Measurements from ENCODE around the gene FGFBP2.

Gene FGFBP2

DNA sequence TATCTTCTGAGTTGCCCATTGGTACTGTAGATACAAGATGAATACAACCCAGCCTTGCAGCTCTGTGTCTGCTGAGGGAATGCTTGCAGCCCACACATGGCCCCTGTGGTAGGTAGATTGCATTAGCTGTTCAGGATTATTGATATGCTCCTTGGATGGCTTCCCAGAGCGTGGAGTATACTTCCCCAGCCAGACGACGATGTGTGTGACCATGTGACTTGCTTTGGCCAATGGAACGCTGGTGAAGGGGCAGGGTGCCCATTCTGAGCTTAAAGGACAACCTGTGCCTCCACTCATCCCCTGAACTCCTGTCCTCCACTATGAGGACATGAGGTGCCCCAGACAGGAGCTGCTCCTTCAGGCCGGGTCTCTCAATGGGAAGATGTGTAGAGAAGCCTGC lies 23.9 kb upstream of the FGFBP2 start:
- H3K9me3 Mint-ChIP-seq: no peaks in the 10 kb centered on the region
- no peaks in the 10 kb centered on the region for H3K36me3 Mint-ChIP-seq (ENCODE audit: low read depth)
- H3K4me3 Mint-ChIP-seq: no peak overlapping the region
- DNase-seq: no peak
- peaks cover 9% of the 10 kb centered on the region for H3K27me3 Mint-ChIP-seq
- H3K4me1 Mint-ChIP-seq (ENCODE audit: low read depth): peaks cover 7% of the 10 kb centered on the region
- H3K27ac Mint-ChIP-seq: no peak overlapping the region

DNA sequence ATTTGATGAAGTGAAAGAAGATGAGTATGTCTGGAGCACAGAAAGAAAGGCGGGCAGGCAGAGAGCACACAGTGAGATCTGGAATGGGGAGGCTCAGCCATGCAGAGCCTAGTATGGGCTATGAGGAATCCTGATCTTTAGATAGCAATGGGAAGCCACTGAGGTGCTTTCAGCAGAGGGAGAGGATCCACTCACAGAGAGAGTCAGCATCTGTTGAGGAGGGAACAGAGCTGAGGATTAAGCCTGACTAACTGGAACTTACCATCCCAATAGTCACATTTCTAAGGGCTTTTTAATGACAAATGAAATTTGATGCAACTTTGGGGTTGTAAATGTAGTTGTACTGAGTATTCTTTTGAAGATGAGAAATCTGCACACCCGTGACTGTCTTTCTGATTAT lies 20.6 kb upstream of the FGFBP2 start:
- Mint-ChIP-seq H3K27ac (no peak overlapping the region), H3K27me3 (no peaks in the 10 kb centered on the region), H3K9me3 (no peaks in the 10 kb centered on the region), H3K4me1 (ENCODE audit: low read depth) (no peaks in the 10 kb centered on the region), H3K36me3 (ENCODE audit: low read depth) (no peaks in the 10 kb centered on the region), H3K4me3 (no peak overlapping the region)
- no peak for DNase-seq

- Mint-ChIP-seq H3K36me3 (ENCODE audit: low read depth) (no peaks in the 10 kb centered on the region), H3K4me1 (ENCODE audit: low read depth) (no peaks in the 10 kb centered on the region), H3K9me3 (no peaks in the 10 kb centered on the region), H3K27ac (no peak overlapping the region), H3K4me3 (no peak overlapping the region), H3K27me3 (no peaks in the 10 kb centered on the region)
- DNase-seq: no peak
Measured at GRCh38 chr4:15982842-15983524, 20.0 kb upstream of the FGFBP2 start.

DNA sequence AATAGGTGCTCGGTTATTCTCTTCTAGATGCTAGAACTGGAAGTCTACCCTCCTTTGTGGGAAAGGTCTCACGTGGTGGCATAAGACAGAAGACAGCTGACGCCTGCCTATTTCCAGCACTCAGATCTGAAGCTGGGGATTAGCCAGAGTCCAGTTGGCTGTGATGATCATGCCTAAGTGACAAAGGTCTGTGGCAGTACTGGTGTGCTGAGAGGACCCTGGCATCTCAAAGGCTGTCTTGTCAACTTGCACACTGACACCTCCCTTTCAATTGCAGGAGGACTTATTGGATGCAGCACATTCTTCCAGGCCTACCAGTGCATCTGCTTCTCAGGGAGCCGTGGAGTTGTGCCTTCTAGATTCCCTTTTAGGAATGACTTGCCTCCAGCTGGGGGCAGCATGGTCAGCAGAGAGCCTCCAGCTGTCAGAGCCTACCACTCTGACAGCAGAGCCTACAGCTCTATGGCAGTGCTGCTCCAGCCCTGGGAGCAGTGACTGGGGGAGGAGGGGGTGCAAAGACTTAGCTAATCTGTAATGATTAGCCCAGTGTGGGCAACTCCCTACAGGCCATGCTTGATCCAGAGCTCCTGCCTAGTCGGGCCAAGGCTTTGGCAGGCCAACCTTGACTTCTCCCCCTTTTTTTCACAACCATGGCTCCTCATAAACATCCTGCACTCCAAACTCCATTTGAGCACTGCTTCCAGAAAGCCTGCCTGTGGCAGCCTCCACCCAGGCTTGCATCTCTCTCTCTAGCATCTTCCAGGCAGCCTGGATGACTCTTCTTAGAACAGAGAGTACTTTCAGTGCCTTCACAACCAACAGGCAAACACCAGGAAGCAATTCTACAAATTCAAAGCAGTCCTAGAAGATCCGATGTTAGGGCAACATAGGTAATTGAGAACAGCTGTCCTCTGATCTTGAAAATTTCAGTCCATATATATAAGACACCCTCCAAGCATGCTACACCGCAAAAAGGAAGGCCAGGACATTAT lies 13.8 kb upstream of the FGFBP2 start:
- no peaks in the 10 kb centered on the region for H3K36me3 Mint-ChIP-seq (ENCODE audit: low read depth)
- H3K4me1 Mint-ChIP-seq (ENCODE audit: low read depth): no peaks in the 10 kb centered on the region
- peaks cover 15% of the 10 kb centered on the region for H3K27me3 Mint-ChIP-seq
- no peak overlapping the region for H3K4me3 Mint-ChIP-seq
- no peaks in the 10 kb centered on the region for H3K9me3 Mint-ChIP-seq
- H3K27ac Mint-ChIP-seq: no peak overlapping the region
- DNase-seq: no peak

- no peak for DNase-seq
- H3K4me3 Mint-ChIP-seq: no peak overlapping the region
- peaks cover 3% of the 10 kb centered on the region for H3K9me3 Mint-ChIP-seq
- no peaks in the 10 kb centered on the region for H3K36me3 Mint-ChIP-seq (ENCODE audit: low read depth)
- H3K4me1 Mint-ChIP-seq (ENCODE audit: low read depth): no peaks in the 10 kb centered on the region
- no peak overlapping the region for H3K27ac Mint-ChIP-seq
- H3K27me3 Mint-ChIP-seq: peaks cover 17% of the 10 kb centered on the region
Measured at GRCh38 chr4:15971068-15971801, 8.3 kb upstream of the FGFBP2 start.

GRCh38 chr4:15968551-15969300 lies 5.8 kb upstream of the FGFBP2 start:
- Mint-ChIP-seq H3K27ac (no peak overlapping the region), H3K27me3 (peaks cover 18% of the 10 kb centered on the region)

DNA sequence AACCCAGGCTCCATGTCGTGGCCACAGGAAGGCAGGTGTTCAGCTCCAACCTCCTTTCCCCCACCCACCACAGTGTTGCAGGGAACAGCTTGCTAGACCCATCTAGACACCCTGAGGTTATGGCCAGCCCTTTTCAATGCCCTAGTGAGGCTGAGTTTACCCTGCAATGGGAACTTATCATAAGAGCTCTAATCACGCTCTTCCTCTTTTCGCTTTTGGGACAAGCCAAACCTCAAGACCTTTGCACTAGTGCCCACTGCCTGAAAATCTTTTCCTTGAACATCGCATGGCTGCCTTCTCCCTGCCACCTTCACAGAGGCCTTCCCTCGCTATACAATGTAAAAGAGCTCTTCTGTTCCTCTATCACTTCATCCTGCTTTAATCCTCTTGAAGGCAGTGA lies 2.4 kb upstream of the FGFBP2 start:
- H3K27ac Mint-ChIP-seq: no peak overlapping the region
- H3K9me3 Mint-ChIP-seq: peaks cover 4% of the 10 kb centered on the region
- H3K4me1 Mint-ChIP-seq (ENCODE audit: low read depth): peaks cover 31% of the 10 kb centered on the region
- DNase-seq: no peak
- no peaks in the 10 kb centered on the region for H3K36me3 Mint-ChIP-seq (ENCODE audit: low read depth)
- peaks cover 11% of the 10 kb centered on the region for H3K27me3 Mint-ChIP-seq
- H3K4me3 Mint-ChIP-seq: no peak overlapping the region

More at GRCh38 chr4:15968551-15969300, 5.8 kb upstream of the FGFBP2 start:
- Mint-ChIP-seq H3K4me3 (no peak overlapping the region), H3K36me3 (ENCODE audit: low read depth) (no peaks in the 10 kb centered on the region), H3K4me1 (ENCODE audit: low read depth) (peaks cover 5% of the 10 kb centered on the region), H3K9me3 (peaks cover 4% of the 10 kb centered on the region)
- no peak for DNase-seq

- Mint-ChIP-seq H3K36me3 (ENCODE audit: low read depth) (no peaks in the 10 kb centered on the region), H3K9me3 (peaks cover 4% of the 10 kb centered on the region), H3K4me3 (no peak overlapping the region), H3K4me1 (ENCODE audit: low read depth) (peaks cover 31% of the 10 kb centered on the region), H3K27ac (peak overlapping the region; percentile 29), H3K27me3 (peaks cover 11% of the 10 kb centered on the region)
- DNase-seq: no peak
Measured at GRCh38 chr4:15964159-15964558, 1.2 kb upstream of the FGFBP2 start.

GRCh38 chr4:15963576-15963975 lies 601 bp upstream of the FGFBP2 start:
- peak; percentile 58 for DNase-seq

DNA sequence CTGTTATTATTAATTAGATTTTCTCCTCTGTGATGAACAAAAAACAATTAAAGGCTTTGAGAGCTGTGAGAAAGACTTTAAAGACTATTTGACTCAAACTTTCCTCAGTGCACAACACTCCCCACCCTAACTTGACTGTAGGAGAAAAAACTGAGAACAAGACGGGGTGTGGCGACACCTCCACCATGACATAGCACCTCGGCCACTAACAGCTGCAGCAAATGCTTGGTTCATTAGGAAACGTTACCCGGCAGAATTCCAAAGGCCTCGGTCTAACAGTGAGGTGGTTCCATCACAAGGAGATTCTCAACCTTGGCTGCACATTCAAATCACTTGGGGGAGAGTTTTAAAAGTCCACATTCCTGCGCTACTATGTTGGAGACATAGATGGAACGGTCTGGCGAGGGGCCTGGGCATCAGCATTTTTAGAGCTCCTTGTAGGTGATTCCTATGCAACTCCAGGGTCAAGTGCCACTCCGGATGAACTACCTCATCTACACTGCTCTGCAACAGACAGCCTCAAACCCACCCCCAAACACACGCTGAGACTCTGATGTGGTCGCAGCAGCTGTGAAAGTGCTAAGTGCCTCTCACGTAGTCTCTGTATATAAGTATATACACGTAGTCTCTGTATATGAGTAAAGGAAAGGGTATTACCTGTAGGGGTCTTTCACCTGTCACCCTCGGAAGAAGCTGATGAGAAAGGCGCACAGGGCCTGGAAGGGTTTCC lies 1.0 kb downstream of the FGFBP2 start:
- Mint-ChIP-seq H3K27ac (no peak overlapping the region), H3K4me3 (peak overlapping the region; percentile 58), H3K36me3 (ENCODE audit: low read depth) (no peaks in the 10 kb centered on the region), H3K4me1 (ENCODE audit: low read depth) (peaks cover 41% of the 10 kb centered on the region), H3K9me3 (peaks cover 4% of the 10 kb centered on the region), H3K27me3 (peaks cover 7% of the 10 kb centered on the region)
- DNase-seq: peak; percentile 41

More at GRCh38 chr4:15963576-15963975, 601 bp upstream of the FGFBP2 start:
- Mint-ChIP-seq H3K27me3 (peaks cover 7% of the 10 kb centered on the region), H3K4me3 (peak overlapping the region; percentile 39), H3K36me3 (ENCODE audit: low read depth) (no peaks in the 10 kb centered on the region), H3K4me1 (ENCODE audit: low read depth) (peaks cover 36% of the 10 kb centered on the region), H3K9me3 (peaks cover 4% of the 10 kb centered on the region), H3K27ac (peak overlapping the region; percentile 77)

DNA sequence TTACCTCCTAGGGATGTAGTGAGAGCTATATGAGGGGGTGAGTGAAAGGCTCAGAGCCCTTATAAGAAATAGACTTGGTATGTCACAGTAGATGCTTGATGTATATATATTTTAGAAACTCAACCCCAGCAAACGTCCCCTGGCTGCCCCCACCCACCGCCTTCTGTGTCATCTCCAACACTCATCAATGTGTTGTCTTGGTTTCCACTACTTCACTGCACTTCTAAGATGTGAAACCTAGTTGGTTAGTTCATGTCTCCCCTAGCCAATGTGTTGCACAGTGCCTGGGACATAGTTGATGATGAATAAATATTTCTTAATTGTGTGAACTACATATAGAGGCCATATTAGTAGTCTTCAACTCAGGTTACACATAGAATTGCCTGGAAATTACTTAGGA lies 4.4 kb downstream of the FGFBP2 start:
- no peak for DNase-seq
- H3K9me3 Mint-ChIP-seq: no peaks in the 10 kb centered on the region
- H3K27ac Mint-ChIP-seq: no peak overlapping the region
- no peak overlapping the region for H3K4me3 Mint-ChIP-seq
- peaks cover 4% of the 10 kb centered on the region for H3K27me3 Mint-ChIP-seq
- peaks cover 38% of the 10 kb centered on the region for H3K4me1 Mint-ChIP-seq (ENCODE audit: low read depth)
- no peaks in the 10 kb centered on the region for H3K36me3 Mint-ChIP-seq (ENCODE audit: low read depth)

GRCh38 chr4:15956179-15956850 lies 6.7 kb downstream of the FGFBP2 start:
- peaks cover 4% of the 10 kb centered on the region for H3K27me3 Mint-ChIP-seq
- no peaks in the 10 kb centered on the region for H3K9me3 Mint-ChIP-seq
- peaks cover 17% of the 10 kb centered on the region for H3K4me1 Mint-ChIP-seq (ENCODE audit: low read depth)
- DNase-seq: peak; percentile 86
- no peak overlapping the region for H3K4me3 Mint-ChIP-seq
- no peaks in the 10 kb centered on the region for H3K36me3 Mint-ChIP-seq (ENCODE audit: low read depth)
- no peak overlapping the region for H3K27ac Mint-ChIP-seq

GRCh38 chr4:15955670-15956069 lies 7.3 kb downstream of the FGFBP2 start:
- Mint-ChIP-seq H3K4me3 (no peak overlapping the region), H3K27ac (no peak overlapping the region), H3K36me3 (ENCODE audit: low read depth) (no peaks in the 10 kb centered on the region), H3K27me3 (peaks cover 4% of the 10 kb centered on the region), H3K9me3 (no peaks in the 10 kb centered on the region), H3K4me1 (ENCODE audit: low read depth) (peaks cover 14% of the 10 kb centered on the region)
- DNase-seq: no peak

Data from activated T-cell treated with anti-CD3 and anti-CD28 coated beads, Interleukin-2, amount 50 U/mL, for 24 hours (primary cell).